GM19351 (cell line): ENCODE results near the gene XPO1.
"Not testable (repeated sequence)": the region's sequence is repeated elsewhere in the genome, so short reads cannot be mapped to it uniquely, and the experiment has no call there.

Source experiments
- ATAC-seq: cut with Tn5 transposase; IDR thresholded peaks from one replicate; pipeline ENCODE4 v1.9.1; 2021; ENCODE audit warnings: mild to moderate bottlenecking, moderate library complexity; ENCODE audit not compliant: unreplicated experiment

The XPO1 gene

DNA sequence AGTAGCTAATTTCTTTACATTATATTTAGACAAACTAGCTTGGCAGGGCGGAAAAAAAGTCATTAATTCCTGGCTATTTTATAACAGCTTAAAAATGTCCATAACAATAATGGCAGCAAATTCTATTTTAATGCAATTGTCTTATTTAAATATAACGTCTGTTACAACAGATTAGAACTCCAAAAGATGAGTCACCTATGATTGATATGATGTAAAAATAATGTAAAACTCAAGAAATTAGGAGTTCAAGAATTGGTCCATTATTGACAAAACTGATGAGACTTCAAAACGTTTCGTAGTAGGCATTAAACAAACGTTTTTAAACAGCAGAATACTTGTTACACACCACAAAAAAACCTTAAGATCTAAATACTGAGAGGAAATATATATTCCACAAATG, 2.7 kb downstream of the XPO1 start:
- no peak for ATAC-seq

DNA sequence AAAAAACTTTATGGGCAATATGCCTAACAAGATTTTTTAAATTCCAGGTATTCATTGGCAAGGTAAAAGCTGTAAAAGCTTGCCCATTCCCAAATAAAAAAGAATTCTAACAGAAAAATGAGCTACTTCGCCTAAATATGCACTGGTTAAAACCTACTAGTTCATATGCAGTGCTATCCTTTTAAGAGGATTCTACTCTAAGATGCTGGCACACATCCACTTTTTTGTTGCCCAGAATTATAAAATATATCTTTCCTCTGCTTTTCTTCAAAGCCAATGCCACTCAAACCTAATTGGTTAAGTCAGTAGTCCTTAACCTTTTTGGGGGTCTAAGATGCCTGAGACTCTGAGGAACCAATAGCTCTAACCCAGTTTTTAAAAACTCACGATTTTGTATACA, 3.2 kb downstream of the XPO1 start:
- no peak for ATAC-seq

DNA sequence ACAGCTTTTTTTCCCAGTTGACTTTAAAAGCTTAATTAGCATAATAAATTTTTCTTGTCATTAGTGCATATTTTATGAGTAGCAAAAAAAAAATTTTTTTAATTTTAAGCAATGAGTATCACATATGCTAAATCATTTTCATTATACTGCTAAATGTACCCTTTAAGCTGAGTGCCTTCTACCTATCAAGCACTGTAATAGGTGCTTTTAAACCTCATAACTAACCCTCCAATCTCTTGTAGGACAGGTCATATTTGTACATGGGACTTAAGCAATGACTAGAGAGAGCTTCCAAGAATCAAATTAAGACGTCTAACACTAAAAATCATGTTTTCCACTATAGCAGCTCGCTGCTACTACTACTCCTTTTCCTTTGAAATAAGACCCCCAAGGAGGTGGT, 7.4 kb downstream of the XPO1 start:
- no peak for ATAC-seq

DNA sequence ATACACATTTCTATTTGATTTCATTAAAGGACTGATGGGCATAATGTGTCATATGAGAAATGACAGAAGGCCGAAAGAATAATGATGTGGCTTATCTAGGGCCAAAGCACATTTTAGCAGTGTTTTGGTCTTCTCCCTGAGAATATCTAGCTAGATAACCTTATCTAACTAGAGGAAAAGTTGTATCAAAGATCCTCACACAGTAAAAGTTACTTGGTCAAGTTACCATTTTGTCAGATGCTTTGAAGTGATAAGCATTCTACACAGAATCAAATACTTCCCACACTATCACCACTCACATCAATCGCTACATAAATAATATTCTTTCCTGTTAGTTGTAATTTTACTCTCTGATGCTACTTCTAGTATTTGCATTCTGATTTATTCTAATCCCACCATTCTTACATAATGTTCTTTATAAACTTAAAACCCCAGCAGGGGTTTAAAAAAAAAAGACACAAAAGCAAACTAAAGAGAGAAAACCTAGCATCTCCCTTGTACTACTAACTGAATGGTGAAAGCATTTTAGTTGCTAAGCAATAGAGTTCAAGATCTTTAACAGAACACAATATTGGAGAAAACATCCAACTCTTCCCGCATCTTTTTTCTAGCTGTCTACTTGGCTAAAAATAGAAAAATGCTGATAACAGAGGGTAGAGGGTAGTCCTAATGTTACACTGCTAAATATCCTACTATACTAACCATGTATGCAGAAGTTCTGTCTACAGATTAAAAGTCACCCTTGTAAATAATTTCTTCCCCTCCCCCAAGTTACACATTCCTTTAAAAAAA, 8.0 kb downstream of the XPO1 start:
- ATAC-seq, result no peak

DNA sequence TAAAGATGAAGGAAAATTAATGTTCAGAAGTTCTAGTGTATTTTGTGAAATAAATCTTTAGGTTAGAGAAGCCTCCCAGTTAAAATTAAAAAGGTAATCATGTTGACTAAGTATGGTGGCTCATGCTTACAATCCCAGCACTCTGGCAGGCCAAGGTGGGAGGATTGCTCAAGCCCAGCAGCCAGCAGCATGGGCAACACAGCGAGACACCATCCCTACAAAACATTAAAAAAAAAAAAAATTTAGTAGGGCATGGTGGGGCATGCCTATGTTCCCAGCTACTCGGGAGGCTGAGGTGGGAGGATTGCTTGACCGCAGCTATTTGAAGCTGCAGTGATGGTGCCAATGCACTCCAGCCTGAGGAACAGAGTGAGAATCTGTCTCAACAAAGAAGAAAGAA, 17.9 kb downstream of the XPO1 start:
- ATAC-seq, result no peak

DNA sequence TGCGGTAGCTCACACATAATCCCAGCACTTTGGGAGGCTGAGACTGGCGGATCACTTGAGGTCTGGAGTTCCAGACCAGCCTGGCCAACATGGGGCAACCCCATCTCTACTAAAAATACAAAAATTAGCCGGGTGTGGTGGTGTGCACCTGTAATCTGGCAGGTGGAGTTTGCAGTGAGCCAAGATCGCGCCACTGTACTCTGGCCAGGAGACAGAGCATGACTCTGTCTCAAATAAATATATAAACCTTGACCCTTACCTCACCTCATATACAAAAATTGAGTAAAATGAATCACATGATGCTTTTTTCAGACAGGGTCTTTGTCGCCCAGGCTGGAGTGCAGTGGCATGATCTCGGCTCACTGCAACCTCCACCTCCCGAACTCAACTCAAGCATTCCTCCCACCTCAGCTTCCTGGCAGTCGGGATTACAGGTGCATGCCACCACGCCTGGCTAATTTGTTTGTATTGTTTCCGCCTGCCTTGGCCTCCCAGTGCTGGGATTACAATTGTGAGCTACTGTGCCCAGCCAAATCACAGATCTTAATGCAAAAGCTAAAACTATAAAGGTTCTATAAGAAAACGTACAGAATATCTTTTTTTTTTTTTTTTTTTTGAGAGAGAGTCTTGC, 25.3 kb downstream of the XPO1 start:
- ATAC-seq, result no peak

DNA sequence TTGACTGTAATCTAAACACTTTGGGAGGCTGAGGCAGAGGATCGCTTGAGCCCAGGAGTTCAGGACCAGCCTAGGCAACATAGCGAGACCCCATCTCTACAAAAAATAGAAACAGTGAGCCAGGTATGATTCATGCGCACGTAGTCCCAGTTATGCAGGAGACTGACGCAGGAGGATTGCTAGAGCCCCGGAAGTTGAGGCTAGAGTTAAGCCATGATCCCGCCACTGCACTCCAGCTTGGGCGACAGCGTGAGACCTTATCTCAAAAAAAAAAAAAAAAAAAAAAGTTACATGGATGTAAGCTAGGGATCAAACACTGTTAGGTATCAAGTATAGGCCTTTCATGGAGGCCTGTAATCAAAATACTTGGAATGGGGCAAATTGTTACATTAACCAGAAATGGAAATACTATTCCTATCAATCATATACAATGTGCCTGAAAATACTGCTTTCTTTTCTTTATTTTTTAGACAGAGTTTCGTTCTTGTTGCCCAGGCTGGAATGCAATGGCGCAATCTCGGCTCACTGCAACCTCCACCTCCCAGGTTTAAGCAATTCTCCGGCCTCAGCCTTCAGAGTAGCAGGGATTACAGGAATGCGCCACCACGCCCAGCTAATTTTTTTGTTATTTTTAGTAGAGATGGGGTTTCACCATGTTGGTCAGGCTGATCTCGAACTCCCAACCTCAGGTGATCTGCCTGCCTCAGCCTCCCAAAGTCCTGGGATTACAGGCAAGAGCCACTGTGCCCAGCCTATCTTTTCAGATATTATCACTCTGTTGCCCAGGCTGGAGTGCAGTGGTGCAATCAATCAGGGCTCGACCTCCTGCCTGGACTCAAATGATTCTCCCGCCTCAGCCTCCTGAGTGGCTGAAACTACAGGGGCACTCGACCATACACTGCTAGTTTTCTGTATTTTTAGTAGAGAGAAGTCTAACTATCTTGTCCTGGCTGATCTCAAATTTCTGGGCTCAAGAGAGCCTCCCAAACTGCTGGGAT, 27.2 kb downstream of the XPO1 start:
- ATAC-seq, result no peak

DNA sequence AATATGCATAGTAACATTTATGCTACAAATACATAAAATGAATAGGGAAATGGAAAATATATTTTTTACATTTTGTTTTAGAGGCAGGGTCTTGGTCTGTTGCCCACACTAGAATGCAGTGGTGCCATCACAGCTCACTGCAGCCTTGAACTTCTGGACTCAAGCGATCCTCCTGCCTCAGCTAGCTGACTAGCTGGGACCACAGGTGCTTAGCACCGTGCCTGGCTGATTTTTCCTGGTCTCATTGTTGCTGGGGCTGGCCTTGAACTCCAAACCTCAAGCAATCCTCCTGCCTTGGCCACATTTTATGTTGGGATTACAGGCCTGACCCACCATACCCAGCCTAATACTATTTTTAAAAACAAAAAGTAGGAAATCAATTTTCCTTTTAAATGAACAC, 33.2 kb downstream of the XPO1 start:
- no peak for ATAC-seq

DNA sequence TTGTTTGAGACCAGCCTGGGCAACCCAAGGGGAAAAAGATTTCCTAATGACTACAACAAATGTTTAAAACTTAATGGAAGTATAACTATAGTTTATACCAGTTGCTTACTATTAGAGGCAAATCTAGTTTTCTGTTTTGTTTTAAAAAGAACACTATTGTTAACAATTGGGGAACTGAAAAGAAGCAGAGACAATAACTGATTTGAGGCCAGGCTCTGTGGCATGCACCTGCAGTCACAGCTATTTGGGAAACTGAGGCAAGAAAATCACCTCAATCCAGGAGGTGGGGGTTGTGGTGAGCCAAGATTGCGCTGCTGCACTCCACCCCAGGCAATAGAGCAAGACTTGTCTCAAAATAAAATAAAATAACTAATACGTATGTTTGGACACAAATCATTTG, 39.1 kb downstream of the XPO1 start:
- no peak for ATAC-seq

DNA sequence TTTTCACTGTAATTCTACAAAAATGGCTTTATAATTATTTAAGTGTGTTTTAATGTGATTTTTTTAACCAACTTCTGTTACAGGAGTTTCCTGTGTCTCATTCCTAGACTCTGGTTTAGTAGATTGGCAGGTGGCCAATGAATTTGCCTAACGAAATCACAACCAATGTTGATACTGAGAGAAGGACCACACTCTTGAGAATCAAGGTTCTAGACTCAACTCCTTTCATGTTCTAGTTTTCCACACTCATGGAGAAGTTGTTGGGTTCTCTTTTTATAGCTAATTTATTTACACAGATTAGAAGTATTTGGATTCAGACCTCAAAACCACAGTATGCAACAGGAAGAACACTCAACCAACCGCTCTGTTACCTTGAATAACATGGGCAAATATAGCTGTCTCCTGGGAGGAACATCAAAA, 44.6 kb downstream of the XPO1 start:
- ATAC-seq, result no peak

DNA sequence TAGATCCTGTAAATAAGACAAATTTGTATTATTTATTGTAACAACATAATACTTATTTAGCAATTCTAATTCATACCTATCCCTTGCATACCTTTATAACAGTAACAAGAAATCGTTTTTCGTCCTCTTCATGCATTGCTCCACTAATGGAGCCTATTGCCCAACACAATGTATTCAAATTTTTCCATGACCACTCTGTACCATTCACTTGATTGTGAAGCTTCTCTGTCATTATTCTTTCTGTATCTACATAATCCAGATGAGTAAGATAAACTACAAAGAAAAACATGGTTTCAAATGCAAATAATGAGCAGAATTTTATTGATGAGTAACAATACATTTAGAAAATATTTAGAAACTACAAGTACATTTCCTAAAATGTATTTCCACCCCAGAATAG, 45.7 kb downstream of the XPO1 start:
- ATAC-seq, result no peak

DNA sequence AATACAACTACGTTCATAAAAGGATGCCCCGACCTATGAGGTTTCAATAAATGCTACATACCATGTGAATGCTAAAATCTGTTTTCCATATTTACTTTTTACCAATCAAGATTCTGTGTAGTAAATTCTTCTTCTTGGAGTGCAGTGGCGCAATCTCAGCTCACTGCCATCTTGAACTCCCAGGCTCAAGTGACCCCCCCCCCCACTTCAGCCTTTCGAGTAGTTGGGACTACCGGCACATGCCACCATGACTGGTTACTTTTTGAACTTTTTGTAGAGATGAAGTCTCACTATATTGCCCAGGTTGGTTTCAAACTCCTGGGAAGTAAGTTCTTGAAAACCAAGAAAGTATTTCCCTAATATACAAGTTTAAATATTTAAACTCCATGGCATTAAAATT, 52.9 kb downstream of the XPO1 start:
- no peak for ATAC-seq

DNA sequence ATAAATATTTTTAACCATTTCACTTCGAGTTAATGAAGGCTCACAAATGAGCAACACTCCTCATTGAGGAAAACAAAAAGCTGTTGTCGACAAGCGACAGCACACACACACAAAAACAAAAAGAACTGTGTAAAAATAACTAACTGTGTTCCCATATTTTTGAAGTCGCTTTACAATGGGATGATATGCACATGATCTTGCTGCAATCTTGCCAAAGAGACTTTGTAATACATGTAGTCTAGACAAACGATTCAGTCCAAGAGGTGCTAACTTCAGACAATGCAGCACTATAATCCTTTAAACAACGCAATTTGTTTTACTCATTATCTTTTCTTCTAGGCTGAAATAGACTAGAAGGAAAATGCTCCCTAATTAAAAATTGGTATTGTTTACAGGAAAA, 60.1 kb downstream of the XPO1 start:
- ATAC-seq, result no peak

DNA sequence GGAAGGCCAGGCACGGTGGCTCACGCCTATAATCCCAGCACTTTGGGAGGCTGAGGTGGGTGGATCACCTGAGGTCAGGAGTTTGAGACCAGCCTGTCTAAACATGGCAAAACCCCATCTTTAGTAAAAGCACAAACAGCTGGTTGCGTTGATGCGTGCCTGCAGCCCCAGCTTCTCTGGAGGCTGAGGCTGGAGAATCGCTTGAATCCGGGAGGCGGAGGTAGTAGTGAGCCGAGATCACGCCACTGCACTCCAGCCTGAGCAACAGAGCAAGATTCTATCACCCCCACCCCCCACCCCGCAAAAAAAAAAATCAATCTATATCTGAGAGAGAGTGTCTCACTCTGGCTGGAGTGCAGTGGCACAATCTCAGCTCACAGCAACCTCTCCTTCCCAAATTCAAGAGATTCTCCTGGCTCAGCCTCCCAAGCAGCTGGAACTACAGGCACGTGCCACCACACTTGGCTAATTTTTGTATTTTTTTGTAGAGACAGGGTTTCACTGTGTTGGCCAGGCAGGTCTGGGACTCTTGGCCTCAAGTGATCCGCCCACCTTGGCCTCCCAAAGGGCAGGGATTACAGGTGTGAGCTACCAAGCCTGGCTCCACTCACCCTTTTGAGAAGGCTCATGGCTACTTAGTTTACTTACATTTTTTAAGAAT, 61.1 kb downstream of the XPO1 start:
- ATAC-seq, result not testable (repeated sequence)

DNA sequence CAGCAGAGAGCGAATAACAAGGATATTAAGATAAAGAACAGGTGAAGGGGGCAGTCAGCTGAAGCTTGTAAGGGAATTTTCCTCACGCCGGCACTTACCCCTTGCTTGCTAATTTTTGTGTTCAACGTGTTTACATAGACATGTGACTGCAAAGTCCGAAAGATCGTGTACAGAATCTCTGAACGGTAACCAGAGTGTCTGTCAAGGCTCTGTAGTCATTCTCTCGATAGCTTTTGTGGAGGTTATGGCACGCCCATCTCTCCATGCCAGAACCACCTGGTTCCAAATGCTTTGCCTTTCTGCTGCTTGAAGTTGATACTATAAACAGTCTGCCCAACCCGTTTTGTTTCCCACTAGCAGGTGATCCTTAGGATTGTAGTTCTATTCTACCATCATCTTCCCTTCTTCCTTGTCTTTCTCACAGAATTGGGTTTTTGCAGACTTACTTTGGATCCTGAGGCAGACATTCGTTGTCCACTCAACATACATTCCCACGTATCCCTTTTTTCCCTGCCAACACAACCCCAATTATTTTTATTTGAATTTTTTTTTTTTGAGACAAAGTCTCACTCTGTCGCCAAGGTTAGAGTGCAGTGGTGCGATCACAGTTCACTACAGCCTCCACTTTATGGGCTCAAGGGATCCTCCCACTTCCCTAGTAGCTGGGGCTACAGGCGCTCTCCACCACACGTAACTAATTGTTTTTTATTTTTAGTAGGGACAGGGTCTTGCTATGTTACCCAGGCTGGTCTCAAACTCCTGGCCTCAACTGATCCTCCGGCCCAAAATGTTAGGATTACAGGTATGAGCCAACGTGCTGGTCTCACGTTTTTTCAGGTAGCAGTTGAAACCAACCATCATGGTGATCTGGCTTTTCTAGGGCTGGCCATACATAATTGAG, 66.0 kb downstream of the XPO1 start:
- no peak for ATAC-seq

DNA sequence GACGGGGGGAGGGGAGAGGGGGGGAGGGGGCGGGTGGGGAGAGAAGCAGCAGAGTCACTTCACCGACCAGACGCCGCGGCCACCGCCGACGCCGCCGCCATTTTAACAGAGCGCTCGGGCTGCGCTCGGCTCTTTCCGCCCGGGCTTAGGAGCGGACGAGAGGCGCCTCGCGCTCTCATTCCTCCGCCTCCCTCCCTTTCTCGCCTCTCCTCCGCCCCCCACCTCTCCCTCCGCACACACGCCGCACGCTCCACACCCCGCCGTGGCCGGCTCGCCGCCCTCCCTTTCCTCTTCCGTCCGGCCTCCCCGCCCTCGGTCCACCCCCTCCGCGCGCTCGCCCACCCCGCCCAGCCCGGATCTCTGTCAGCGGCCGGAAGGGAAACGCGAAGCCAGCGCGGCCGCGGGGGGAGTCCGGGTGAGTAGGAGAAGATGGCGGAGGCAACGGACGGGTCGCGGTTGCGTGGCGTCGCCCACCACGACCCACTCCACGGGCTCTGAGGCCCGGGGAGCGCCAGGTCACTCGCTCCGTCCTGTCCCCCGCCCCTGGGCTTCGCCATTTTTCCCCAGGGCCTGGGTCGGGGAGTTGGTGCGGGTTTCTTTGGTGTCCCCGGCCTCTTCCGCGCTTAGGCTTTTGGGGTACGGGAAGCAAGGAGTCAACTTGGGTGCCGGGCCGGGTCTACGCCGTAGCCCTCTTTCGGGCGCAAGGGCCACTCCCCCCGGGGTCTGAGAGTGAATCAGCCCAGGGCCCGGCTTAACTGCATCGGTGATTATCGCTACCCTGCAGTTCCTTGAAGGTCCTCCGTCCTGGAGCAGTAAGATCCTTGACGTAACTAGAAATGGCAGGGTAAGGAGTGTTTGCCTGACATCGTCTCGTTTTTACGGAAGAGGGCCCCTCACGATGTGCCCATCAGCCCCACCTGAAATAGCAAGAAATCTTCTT, 66.9 kb downstream of the XPO1 start, which contains the start of gene USP34:
Gene USP34, minus strand, starts transcription at position 123 of the 940 bp plus-strand sequence. CDS start 395 bp downstream, outside the sequence.
- peak; percentile 82 for ATAC-seq

DNA sequence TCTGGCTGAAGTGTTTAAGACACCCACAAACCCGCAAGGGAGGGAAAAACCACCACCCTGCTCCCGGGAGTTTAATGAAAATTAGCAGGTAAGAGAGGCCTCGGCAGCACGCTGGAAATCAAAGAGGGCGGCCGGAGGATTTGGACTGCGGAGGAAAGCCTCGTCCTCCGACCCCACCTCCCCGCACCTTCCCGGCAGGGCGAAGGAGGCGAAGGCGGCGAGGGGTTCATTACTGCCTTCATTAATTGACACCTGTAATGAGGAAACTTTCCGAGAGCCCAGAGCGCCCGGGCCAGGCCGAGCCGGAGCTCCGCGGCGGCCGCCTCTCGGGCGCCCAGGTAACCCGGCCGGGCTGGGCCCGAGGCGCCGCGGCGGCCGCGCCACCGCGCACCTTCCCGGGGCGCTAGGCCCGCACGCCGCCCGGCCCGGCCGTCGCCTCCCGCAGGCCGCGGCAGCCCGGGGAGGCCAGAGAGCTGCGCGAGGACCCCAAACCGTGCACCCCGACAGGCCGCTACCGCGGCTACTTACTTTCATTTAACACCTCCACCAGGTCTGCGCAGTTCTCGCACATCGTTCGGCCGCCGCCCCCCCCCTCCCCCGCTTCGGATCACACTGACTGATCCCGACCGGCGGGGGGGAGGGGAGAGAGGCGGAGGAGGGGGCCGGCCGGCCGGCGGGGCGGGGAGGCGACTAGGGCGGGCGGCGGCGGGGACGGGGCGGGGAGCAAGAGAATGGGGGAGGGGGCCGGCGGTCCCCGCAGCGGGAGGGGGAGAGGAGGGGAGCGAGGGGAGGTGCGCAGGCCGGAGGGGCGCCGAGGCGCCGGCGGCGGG, 67.8 kb downstream of the XPO1 start:
- ATAC-seq, result peak; percentile 22
